ENCODE measurements around the gene SORBS2.

- TF ChIP-seq CTCF (IDR thresholded peaks at IDR 0.05; ENCODE audit: borderline replicate concordance, extremely low read depth, low read length, poor library complexity, severe bottlenecking): no peak
- no peak for TF ChIP-seq EZH2 (IDR thresholded peaks at IDR 0.05; ENCODE audit: borderline replicate concordance, low read depth, low read length, severe bottlenecking)
Measured at GRCh38 chr4:185693548-185694215, 118.3 kb downstream of the SORBS2 start.

All from DND-41 (cell line).